Measurements from ENCODE around the gene B3GNT5. TPM values are rescaled to one million over a fixed set of nuclear protein-coding genes. Genes with fewer than 3 reads are reported as not detected.

B3GNT5 gene
- total and polyA plus RNA-seq, 2 experiments from 2014 or later = 4.9 to 6.4 TPM

GRCh38 chr3:183283886-183284285 lies 30.8 kb downstream of the B3GNT5 start:
- DNase-seq (ENCODE audit: low spot score) (no peak), ATAC-seq (no peak)
- no peak overlapping the region for H3K4me3 ChIP-seq
- H3K27me3 ChIP-seq (ENCODE audit: insufficient read depth) = no peaks in the 10 kb centered on the region
- TF ChIP-seq STAT1 (IDR thresholded peaks at IDR 0.05; ENCODE audit: unreplicated experiment) = no peak
- TF ChIP-seq NANOG (IDR thresholded peaks at IDR 0.05; ENCODE audit: borderline replicate concordance) = no peak
- TF ChIP-seq CTCF (conservative IDR thresholded peaks at IDR 0.05; ENCODE audit: low read depth in 2 of 2) = no peak
- TF ChIP-seq REST (IDR thresholded peaks at IDR 0.05; ENCODE audit: unreplicated experiment) = no peak
- no peak for TF ChIP-seq JUNB (IDR thresholded peaks at IDR 0.05; ENCODE audit: unreplicated experiment)
- no peak for TF ChIP-seq CREB1 (CRISPR knock-in tag; IDR thresholded peaks at IDR 0.05; ENCODE audit: low read depth)
- TF ChIP-seq ZNF331 (CRISPR knock-in tag; IDR thresholded peaks at IDR 0.05; ENCODE audit: low read depth) = no peak
- no peak for TF ChIP-seq EZH2phosphoT487 (IDR thresholded peaks at IDR 0.05; ENCODE audit: unreplicated experiment)
- TF ChIP-seq ETS1 (IDR thresholded peaks at IDR 0.05) = no peak
- TF ChIP-seq ZNF114 (CRISPR knock-in tag; IDR thresholded peaks at IDR 0.05) = no peak
- TF ChIP-seq EZH2 (IDR thresholded peaks at IDR 0.05; ENCODE audit: low read depth, unreplicated experiment) = no peak
- no peak for TF ChIP-seq POLR2AphosphoS5 (IDR thresholded peaks at IDR 0.05; ENCODE audit: low read depth)
- no peak for TF ChIP-seq ZNF462 (CRISPR knock-in tag; IDR thresholded peaks at IDR 0.05)
- Mint-ChIP-seq H3K4me3 (no peak overlapping the region), H3K9me3 (no peaks in the 10 kb centered on the region), H3K27me3 (ENCODE audit: insufficient read depth, low read depth, poor library complexity) (no peaks in the 10 kb centered on the region), H3K4me1 (peaks cover 7% of the 10 kb centered on the region), H3K36me3 (ENCODE audit: low read depth) (peaks cover 3% of the 10 kb centered on the region; the same call in 1 of the 3 replicates), H3K27ac (no peak overlapping the region)
- peaks cover 2% of the 10 kb centered on the region; the same call in 1 of the 2 replicates for H3K36me3 ChIP-seq (ENCODE audit: insufficient read depth)
- peaks cover 8% of the 10 kb centered on the region; the same call in 1 of the 2 replicates for H3K4me1 ChIP-seq (ENCODE audit: insufficient read depth)
- no peak overlapping the region for H3K27ac ChIP-seq (ENCODE audit: low read depth)
- no peaks in the 10 kb centered on the region for H3F3A ChIP-seq (replicated peaks; ENCODE audit: low read depth)
- H3K9me2 ChIP-seq (ENCODE audit: insufficient read depth) = no peaks in the 10 kb centered on the region
- no peaks in the 10 kb centered on the region; the same call in 1 of the 2 replicates for H4K20me1 ChIP-seq (replicated peaks; ENCODE audit: insufficient read depth)
- no peaks in the 10 kb centered on the region for H3K79me2 ChIP-seq (replicated peaks; ENCODE audit: insufficient read depth)
- no peak overlapping the region for H2AFZ ChIP-seq
- no peak overlapping the region for H3K4me2 ChIP-seq
